SK-N-SH (cell line): ENCODE measurements around the gene CDCP2. TPM values are rescaled to one million over a fixed set of nuclear protein-coding genes. Genes with fewer than 3 reads are reported as not detected.
A peak's percentile ranks its signal among the peaks of the same experiment; 100 is the strongest.

Experiments used
- CTCF ChIA-PET: fragments of 300-600, 350-600 bp; formaldehyde crosslinking; extraction: SDS; loops from one replicate; lab custom pipeline; 2021; lab: Yijun Ruan, JAX
- POLR2A ChIA-PET: fragments of 350-600 bp; sonication (Branson Sonifier 250); formaldehyde crosslinking; extraction: SDS; loops from one replicate; lab custom pipeline; 2020; ENCODE audit warnings: antibody characterized with exemption, inconsistent platforms; lab: Yijun Ruan, JAX
- DNase-seq: peaks from one replicate; pipeline ENCODE4 v3.0.0; 2012
- H2AFZ ChIP-seq: fragments of 200-600 bp; sonication (generic); 2 replicates; pipeline ENCODE4 v1.8.1; 2016; ENCODE audit warnings: antibody characterized with exemption, mild to moderate bottlenecking, low read depth
- H3F3A ChIP-seq: fragments of 200-600 bp; sonication (generic); replicated peaks from 2 replicates; pipeline ENCODE3; 2016; ENCODE audit warnings: antibody characterized with exemption, mild to moderate bottlenecking; ENCODE audit not compliant: insufficient read depth
- H3K27ac ChIP-seq, 2 experiments: fragments of 200-500 bp in 1 of 2; fragments of 200-600 bp in 1 of 2; sonication (Bioruptor generic) in 1 of 2; sonication (generic), shearing (Covaris generic) in 1 of 2; 2 replicates each; pipeline versions ENCODE4 v1.5.1 to v1.6.1; 2014 to 2016; ENCODE audit warnings: low read depth in 2 of 2, inconsistent platforms in 1 of 2, low read length in 1 of 2, mild to moderate bottlenecking in 1 of 2, mixed read lengths in 1 of 2
- H3K27me3 ChIP-seq: fragments of 200-600 bp; sonication (generic), shearing (Covaris generic); 2 replicates; pipeline ENCODE4 v1.6.1; 2016; ENCODE audit warnings: mixed run types; ENCODE audit not compliant: insufficient read depth
- H3K36me3 ChIP-seq, 2 experiments: fragments of 200-500 bp in 1 of 2; fragments of 200-600 bp in 1 of 2; sonication (Bioruptor generic) in 1 of 2; sonication (generic) in 1 of 2; replicated peaks in 1 of 2; 2 replicates each; pipeline versions ENCODE3 to v1.5.1; 2014 to 2016; ENCODE audit warnings: low read length in 1 of 2, mild to moderate bottlenecking in 1 of 2; ENCODE audit not compliant: insufficient read depth in 2 of 2, control insufficient read depth in 1 of 2
- H3K4me1 ChIP-seq, 2 experiments: fragments of 200-500 bp in 1 of 2; fragments of 200-600 bp in 1 of 2; sonication (Bioruptor generic) in 1 of 2; sonication (generic), shearing (Covaris generic) in 1 of 2; 2 replicates each; pipeline versions ENCODE4 v1.5.1 to v1.6.1; 2014 to 2016; ENCODE audit warnings: low read depth in 1 of 2, low read length in 1 of 2, mixed run types in 1 of 2; ENCODE audit not compliant: insufficient read depth in 2 of 2, control insufficient read depth in 1 of 2
- H3K4me2 ChIP-seq: fragments of 200-600 bp; sonication (generic), shearing (Covaris generic); 2 replicates; pipeline ENCODE4 v1.6.1; 2017; ENCODE audit warnings: mixed run types
- H3K4me3 ChIP-seq, 2 experiments: fragments of 200-500 bp in 1 of 2; fragments of 200-600 bp in 1 of 2; sonication (Bioruptor generic) in 1 of 2; sonication (generic), shearing (Covaris generic) in 1 of 2; 2 replicates each; pipeline versions ENCODE4 v1.5.1 to v1.8.1; 2014 to 2016; ENCODE audit warnings: low read depth in 2 of 2, inconsistent platforms in 1 of 2, low read length in 1 of 2, mild to moderate bottlenecking in 1 of 2, mixed read lengths in 1 of 2, moderate library complexity in 1 of 2
- H3K79me2 ChIP-seq: fragments of 200-600 bp; sonication (generic); 2 replicates; pipeline ENCODE4 v1.8.1; 2017; ENCODE audit warnings: mild to moderate bottlenecking; ENCODE audit not compliant: insufficient read depth
- H3K9ac ChIP-seq: fragments of 200-600 bp; sonication (generic); 2 replicates; pipeline ENCODE4 v1.6.1; 2017; ENCODE audit warnings: mixed run types
- H3K9me2 ChIP-seq: fragments of 200-600 bp; sonication (generic); 2 replicates; pipeline ENCODE4 v1.6.1; 2017; ENCODE audit warnings: mixed run types
- H3K9me3 ChIP-seq: fragments of 200-600 bp; sonication (generic); 2 replicates; pipeline ENCODE4 v1.6.1; 2017; ENCODE audit warnings: mixed run types, mild to moderate bottlenecking, moderate library complexity
- H4K20me1 ChIP-seq: fragments of 200-600 bp; sonication (generic); 2 replicates; pipeline ENCODE4 v1.6.1; 2017; ENCODE audit warnings: mild to moderate bottlenecking, mixed run types; ENCODE audit not compliant: insufficient read depth
- EP300 ChIP-seq, 2 experiments: IDR thresholded peaks; 2 replicates each; pipeline versions ENCODE4 v1.4.0 to v1.6.1; 2012; ENCODE audit warnings: borderline replicate concordance in 1 of 2, low read depth in 1 of 2, low read length in 1 of 2
- FOSL2 ChIP-seq: IDR thresholded peaks from 2 replicates; pipeline ENCODE4 v1.4.0; 2012; ENCODE audit warnings: low read depth, mild to moderate bottlenecking, moderate library complexity, borderline replicate concordance
- FOXJ3 ChIP-seq: sonication (generic); formaldehyde crosslinking; IDR thresholded peaks from 2 replicates; pipeline ENCODE4 v1.5.1; 2020; ENCODE audit warnings: mild to moderate bottlenecking, missing genetic modification reagents
- FOXM1 ChIP-seq: IDR thresholded peaks from 2 replicates; pipeline ENCODE4 v1.4.0; 2012; ENCODE audit warnings: low read depth, mild to moderate bottlenecking
- MEF2A ChIP-seq: IDR thresholded peaks from 2 replicates; pipeline ENCODE4 v1.4.0; 2012; ENCODE audit warnings: low read depth, borderline replicate concordance
- POLR2AphosphoS5 ChIP-seq: IDR thresholded peaks from 2 replicates; pipeline ENCODE4 v1.6.1; 2012; ENCODE audit warnings: low read depth, low read length
- RAD21 ChIP-seq: IDR thresholded peaks from 2 replicates; pipeline ENCODE4 v1.6.1; 2012; ENCODE audit warnings: mild to moderate bottlenecking, low read length
- RCOR1 ChIP-seq: fragments of 150-350 bp; IDR thresholded peaks from 2 replicates; pipeline ENCODE4 v1.6.1; 2017; ENCODE audit warnings: antibody characterized with exemption, low read length
- REST ChIP-seq: IDR thresholded peaks from 2 replicates; pipeline ENCODE4 v1.6.1; 2012; ENCODE audit warnings: mild to moderate bottlenecking, low read depth, low read length, moderate library complexity
- RFX5 ChIP-seq: IDR thresholded peaks from 2 replicates; pipeline ENCODE4 v1.6.1; 2012; ENCODE audit warnings: mild to moderate bottlenecking, improper control_type of control experiment, low read length
- RXRA ChIP-seq: IDR thresholded peaks from 2 replicates; pipeline ENCODE4 v1.4.0; 2012; ENCODE audit warnings: low read depth, mild to moderate bottlenecking, borderline replicate concordance
- SMC3 ChIP-seq: IDR thresholded peaks from 2 replicates; pipeline ENCODE4 v1.6.1; 2012; ENCODE audit warnings: low read depth, low read length, improper control_type of control experiment
- TAF1 ChIP-seq: IDR thresholded peaks from 2 replicates; pipeline ENCODE4 v1.6.1; 2012; ENCODE audit warnings: low read depth, mild to moderate bottlenecking, low read length, moderate library complexity, borderline replicate concordance
- USF2 ChIP-seq: fragments of 150-350 bp; IDR thresholded peaks from 2 replicates; pipeline ENCODE4 v1.6.1; 2017; ENCODE audit warnings: antibody characterized with exemption, low read length, low read depth, borderline replicate concordance
- YY1 ChIP-seq: IDR thresholded peaks from 2 replicates; pipeline ENCODE4 v1.4.0; 2012; ENCODE audit warnings: low read depth, mild to moderate bottlenecking
- WGBS: methylation state at CpG from one replicate; pipeline ENCODE4 v1.1.6; 2017; ENCODE audit warnings: low lambda C conversion rate; 5-methylcytosine and 5-hydroxymethylcytosine counted together
- polyA plus RNA-seq, 3 experiments: library from polyadenylated mRNA; depleted of rRNA; stranded (reverse); fragments of >200 nt; gene quantifications; 2 replicates each; pipeline ENCODE4 v1.2.3, GENCODE V29; 2012
- TF ChIP-seq, protein P1 (sequence below): fragments of 200-600 bp; sonication (generic); IDR thresholded peaks from 2 replicates; pipeline ENCODE4 v1.6.1; 2017; ENCODE audit warnings: antibody characterized with exemption, mild to moderate bottlenecking, moderate library complexity
- TF ChIP-seq, protein P2 (sequence below): IDR thresholded peaks from 2 replicates; pipeline ENCODE4 v1.4.0; 2012; ENCODE audit warnings: low read depth

The CDCP2 gene
- polyA plus RNA-seq, 1 of the 3 experiments (the other 2 are of a cell fraction): not detected

GRCh38 chr1:54135436-54136120 is 17.2 kb downstream of the CDCP2 start:
- no peak overlapping the region for H3K4me2 ChIP-seq
- peak overlapping the region; percentile 12 for H2AFZ ChIP-seq
- H3K9me3 ChIP-seq: no peaks in the 10 kb centered on the region
- H3K79me2 ChIP-seq: no peaks in the 10 kb centered on the region
- peaks cover 0 to 28% of the 10 kb centered on the region in 2 experiments; a peak in 2 of 4 replicates for H3K4me1 ChIP-seq
- no peaks in the 10 kb centered on the region for H3F3A ChIP-seq
- POLR2A ChIA-PET: no interaction called here
- WGBS: 48% methylated on average over 4 of the region's 5 CpGs
- no peak for DNase-seq
- TF ChIP-seq RXRA: no peak
- no peak for TF ChIP-seq MEF2A
- no peak for TF ChIP-seq EP300 (IDR thresholded peaks at IDR 0.05; ENCODE audit: borderline replicate concordance in 1 of 2, low read depth in 1 of 2, low read length in 1 of 2)
- TF ChIP-seq FOSL2: no peak
- no peak for TF ChIP-seq TAF1
- no peak for TF ChIP-seq YY1
- TF ChIP-seq, protein P1, sequence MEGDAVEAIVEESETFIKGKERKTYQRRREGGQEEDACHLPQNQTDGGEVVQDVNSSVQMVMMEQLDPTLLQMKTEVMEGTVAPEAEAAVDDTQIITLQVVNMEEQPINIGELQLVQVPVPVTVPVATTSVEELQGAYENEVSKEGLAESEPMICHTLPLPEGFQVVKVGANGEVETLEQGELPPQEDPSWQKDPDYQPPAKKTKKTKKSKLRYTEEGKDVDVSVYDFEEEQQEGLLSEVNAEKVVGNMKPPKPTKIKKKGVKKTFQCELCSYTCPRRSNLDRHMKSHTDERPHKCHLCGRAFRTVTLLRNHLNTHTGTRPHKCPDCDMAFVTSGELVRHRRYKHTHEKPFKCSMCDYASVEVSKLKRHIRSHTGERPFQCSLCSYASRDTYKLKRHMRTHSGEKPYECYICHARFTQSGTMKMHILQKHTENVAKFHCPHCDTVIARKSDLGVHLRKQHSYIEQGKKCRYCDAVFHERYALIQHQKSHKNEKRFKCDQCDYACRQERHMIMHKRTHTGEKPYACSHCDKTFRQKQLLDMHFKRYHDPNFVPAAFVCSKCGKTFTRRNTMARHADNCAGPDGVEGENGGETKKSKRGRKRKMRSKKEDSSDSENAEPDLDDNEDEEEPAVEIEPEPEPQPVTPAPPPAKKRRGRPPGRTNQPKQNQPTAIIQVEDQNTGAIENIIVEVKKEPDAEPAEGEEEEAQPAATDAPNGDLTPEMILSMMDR: no peak
- no peak for TF ChIP-seq RCOR1
- no peak for TF ChIP-seq SMC3
- TF ChIP-seq RFX5: no peak
- TF ChIP-seq, protein P2, sequence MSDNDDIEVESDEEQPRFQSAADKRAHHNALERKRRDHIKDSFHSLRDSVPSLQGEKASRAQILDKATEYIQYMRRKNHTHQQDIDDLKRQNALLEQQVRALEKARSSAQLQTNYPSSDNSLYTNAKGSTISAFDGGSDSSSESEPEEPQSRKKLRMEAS: no peak
- no peak for TF ChIP-seq POLR2AphosphoS5
- no peak for TF ChIP-seq RAD21
- TF ChIP-seq USF2: no peak
- TF ChIP-seq REST: no peak
- TF ChIP-seq FOXJ3 (CRISPR knock-in tag): no peak
- TF ChIP-seq FOXM1: no peak
- no peaks in the 10 kb centered on the region for H4K20me1 ChIP-seq
- H3K9ac ChIP-seq: no peak overlapping the region
- no peaks in the 10 kb centered on the region for H3K9me2 ChIP-seq
- no peaks in the 10 kb centered on the region for H3K27me3 ChIP-seq
- H3K4me3 ChIP-seq: no peak overlapping the region
- CTCF ChIA-PET: interaction anchor here (2.5 to 5.8 kb wide), 2 partner anchors 12 to 354 kb away, joined by 8 to 37 read pairs; no protein-coding TSS in a partner anchor
- no peak overlapping the region for H3K27ac ChIP-seq
- H3K36me3 ChIP-seq: no peaks in the 10 kb centered on the region
